A673 (cell line): ENCODE measurements around the gene PARP4.

Experiments used
- CTCF ChIP-seq: fragments of 300-800, 200-600 bp; sonication (generic); conservative IDR thresholded peaks from 2 replicates; pipeline ENCODE4 v1.5.1; 2017; ENCODE audit warnings: low read depth, mild to moderate bottlenecking, antibody characterized with exemption, low read length, moderate library complexity, mixed read lengths
- EZH2 ChIP-seq: fragments of 200-600 bp; sonication (generic); IDR thresholded peaks from 2 replicates; pipeline ENCODE4 v1.6.1; 2017; ENCODE audit warnings: borderline replicate concordance, low read depth, mild to moderate bottlenecking, mixed read lengths, antibody characterized with exemption, low read length; ENCODE audit not compliant: poor library complexity, severe bottlenecking

GRCh38 chr13:24511019-24511815 lies 1.4 kb downstream of the PARP4 start:
- TF ChIP-seq CTCF (no peak), EZH2 (no peak)
